GM23338 (cell line): Measurements from ENCODE around the gene FXYD6.

Experiments
- CREB1 ChIP-seq: fragments of 250-450 bp; sonication (Bioruptor Pico); IDR thresholded peaks from 2 replicates; pipeline ENCODE4 v1.5.0; 2020; ENCODE audit warnings: low read depth, mild to moderate bottlenecking, moderate library complexity
- CTCF ChIP-seq, 2 experiments: fragments of 200-600 bp in 1 of 2; sonication (generic) in 1 of 2; conservative IDR thresholded peaks; 2 replicates each; pipeline versions ENCODE4 v1.5.1 to v1.6.1; 2016 to 2017; ENCODE audit warnings: antibody characterized with exemption in 2 of 2, low read depth in 2 of 2, mild to moderate bottlenecking in 2 of 2, moderate library complexity in 1 of 2
- ETS1 ChIP-seq: IDR thresholded peaks from 2 replicates; pipeline ENCODE4 v1.6.1; 2016; ENCODE audit warnings: antibody characterized with exemption
- EZH2 ChIP-seq: fragments of 200-600 bp; sonication (generic); IDR thresholded peaks from one replicate; pipeline ENCODE4 v1.8.0; 2017; ENCODE audit warnings: antibody characterized with exemption, mild to moderate bottlenecking, low read depth; ENCODE audit not compliant: unreplicated experiment
- EZH2phosphoT487 ChIP-seq: fragments of 200-600 bp; sonication (generic); IDR thresholded peaks from one replicate; pipeline ENCODE4 v1.8.1; 2018; ENCODE audit warnings: antibody characterized with exemption; ENCODE audit not compliant: unreplicated experiment
- POLR2AphosphoS5 ChIP-seq: IDR thresholded peaks from 2 replicates; pipeline ENCODE4 v1.6.1; 2016; ENCODE audit warnings: antibody characterized with exemption, low read depth
- REST ChIP-seq: IDR thresholded peaks from one replicate; pipeline ENCODE4 v1.6.1; 2018; ENCODE audit warnings: antibody characterized with exemption; ENCODE audit not compliant: unreplicated experiment
- STAT1 ChIP-seq: IDR thresholded peaks from one replicate; pipeline ENCODE4 v1.6.1; 2016; ENCODE audit warnings: antibody characterized with exemption; ENCODE audit not compliant: unreplicated experiment
- ZNF331 ChIP-seq: fragments of 250-450 bp; sonication (Bioruptor Pico); IDR thresholded peaks from 2 replicates; pipeline ENCODE4 v1.5.0; 2020; ENCODE audit warnings: low read depth, mild to moderate bottlenecking, moderate library complexity

GRCh38 chr11:117831661-117832415, 44.6 kb downstream of the FXYD6 start:
- TF ChIP-seq CREB1 (no peak), REST (no peak), CTCF (conservative IDR thresholded peaks at IDR 0.05; ENCODE audit: low read depth in 2 of 2) (no peak), POLR2AphosphoS5 (no peak), ETS1 (no peak), STAT1 (no peak), EZH2 (no peak), EZH2phosphoT487 (no peak), ZNF331 (CRISPR knock-in tag) (no peak)
